Heart left ventricle (tissue), 16 donors: ENCODE results near the gene CLRN2. TPM values are rescaled to one million over a fixed set of nuclear protein-coding genes. Genes with fewer than 3 reads are reported as not detected.
A peak's percentile ranks its signal among the peaks of the same experiment; 100 is the strongest.
"Not testable (repeated sequence)": the region's sequence is repeated elsewhere in the genome, so short reads cannot be mapped to it uniquely, and the experiment has no call there.

Source experiments
- ATAC-seq, 4 donors: fragments of 200-7000 bp; cut with Tn5 transposase; one replicate each; pipeline ENCODE4 v1.9.1; 2020 to 2022; ENCODE audit warnings: moderate library complexity in 4 of 4, mild to moderate bottlenecking in 3 of 4, moderate number of reproducible peaks in 1 of 4
- DNase-seq, 5 donors: peaks; one replicate each; pipeline ENCODE4 v3.0.0-alpha.2; 2020
- H3K27ac ChIP-seq, 12 donors: fragments of 200-600 bp; sonication (generic) in 4 of 12; one replicate each; pipeline versions ENCODE4 v1.5.0 to v1.8.0; 2016 to 2022; ENCODE audit warnings: mild to moderate bottlenecking in 2 of 12
- H3K27me3 ChIP-seq, 9 donors: fragments of 200-600 bp; sonication (generic) in 2 of 9; one replicate each; pipeline versions ENCODE4 v1.5.1 to v1.8.0; 2016 to 2022; ENCODE audit warnings: mild to moderate bottlenecking in 3 of 9
- H3K36me3 ChIP-seq, 9 donors: fragments of 200-600 bp; sonication (generic) in 2 of 9; one replicate each; pipeline versions ENCODE4 v1.5.0 to v1.8.0; 2018 to 2022; ENCODE audit warnings: mild to moderate bottlenecking in 2 of 9
- H3K4me1 ChIP-seq, 12 donors: fragments of 200-600 bp; sonication (generic) in 4 of 12; one replicate each; pipeline versions ENCODE4 v1.5.0 to v1.8.0; 2016 to 2022; ENCODE audit warnings: mild to moderate bottlenecking in 3 of 12
- H3K4me3 ChIP-seq, 12 donors: fragments of 200-600 bp; sonication (generic) in 4 of 12; one replicate each; pipeline versions ENCODE4 v1.5.0 to v1.8.0; 2017 to 2022; ENCODE audit warnings: mild to moderate bottlenecking in 9 of 12, moderate library complexity in 4 of 12
- H3K9me3 ChIP-seq, 12 donors: fragments of 200-600 bp; sonication (generic) in 4 of 12; one replicate each; pipeline versions ENCODE4 v1.5.0 to v1.8.0; 2016 to 2022; ENCODE audit warnings: mild to moderate bottlenecking in 1 of 12
- POLR2A ChIP-seq, 2 donors: fragments of 450-650 bp; IDR thresholded peaks; one replicate each; pipeline ENCODE4 v1.6.1; 2017; ENCODE audit warnings: antibody characterized with exemption in 2 of 2, mild to moderate bottlenecking in 2 of 2, moderate library complexity in 2 of 2
- WGBS, 4 donors: extraction: QIAGEN DNeasy Blood & Tissue Kit in 2 of 4; methylation state at CpG; one replicate each; pipeline versions ENCODE4 v1.1.5 to v1.1.7; 2013 to 2018; 5-methylcytosine and 5-hydroxymethylcytosine counted together
- intact Hi-C, 10 donors: fragments of 100-400 bp; cut with DNase I; formaldehyde crosslinking; loops; one replicate each; pipeline versions ENCODE4 v1.11.1 to v1.14.2; 2022
- polyA plus RNA-seq, 2 donors: library from polyadenylated mRNA; stranded (reverse); fragments of 200-250 nt; gene quantifications; one replicate each; pipeline ENCODE4 v1.2.3, GENCODE V29; 2013
- total RNA-seq, 9 donors: library from RNA; depleted of rRNA in 2 of 9; stranded (reverse); fragments of >200 nt in 2 of 9; fragmentation: NEBNext Ultra II Directional in 3 of 9; extraction: Animal tissue kit (Norgen Biotek cat#: 25700) in 3 of 9; gene quantifications; one replicate each; pipeline versions ENCODE4 v1.1.0 to v1.2.4, GENCODE V29; 2016 to 2023
- TF ChIP-seq, protein P1 (sequence below), 12 donors: fragments of 200-600 bp; sonication (generic) in 4 of 12; IDR thresholded peaks; one replicate each; pipeline versions ENCODE4 v1.5.0 to v1.8.0; 2018 to 2022; ENCODE audit warnings: antibody characterized with exemption in 12 of 12, mild to moderate bottlenecking in 5 of 12
- donor health status: ischemic (EF 13 %, LVEDD 7.1; RV severe dilation, severe dysfunction).
- donor health status: healthy with polysubstance abuse.
- donor health status: DM: no; HTN: yes; CAD: no.
- donor health status: DM: no; HTN: no; CAD: no.
- donor health status: ischemic (EF 25% LVEDD 6.9; RV normal size, moderate dysfunction).
- donor health status: ischemic (EF 25% LVEDD 5.7; RV mildly dilated, moderate dysfunction).
- donor health status: healthy.
- donor health status: DM: yes; HTN: yes; CAD: no.
- donor health status: ischemic (EF 35%, LVEDD 5.7; RV mildly dilated, moderate dysfunction).
- donor health status: nonischemic (EF 11% LVEDD 7.7; RV severe dilation, severe dysfunction).
- donor health status: DM: yes; HTN: yes; CAD: no.
- donor health status: PGD.
- donor health status: ischemic (EF 29% LVEDD 5.4; RV normal size, mild dysfunction).
- donor health status: nonischemic (EF 23%, LVEDD 6.1; RV moderate dilation, normal function).

Gene CLRN2
- total and polyA plus RNA-seq, 11 donors = not detected

- intact Hi-C loops = no loop called here
Observed at GRCh38 chr4:17562157-17562556, 47.2 kb downstream of the CLRN2 start.

GRCh38 chr4:17565846-17566245, 50.9 kb downstream of the CLRN2 start:
- Histone ChIP-seq H3K27ac (no peak overlapping the region), H3K27me3 (no peaks in the 10 kb centered on the region), H3K4me1 (no peaks in the 10 kb centered on the region), H3K4me3 (no peak overlapping the region), H3K9me3 (no peaks in the 10 kb centered on the region), H3K36me3 (no peaks in the 10 kb centered on the region)
- intact Hi-C loops = no loop called here
- WGBS, 4 donors = 90 to 97% (median 93%) methylated on average over 3 of the region's 3 CpGs
- ATAC-seq (no peak), DNase-seq (no peak)
- TF ChIP-seq POLR2A (IDR thresholded peaks at IDR 0.05) = no peak

More at GRCh38 chr4:17562157-17562556, 47.2 kb downstream of the CLRN2 start:
- no peak for ATAC-seq
- 42 to 83% (median 54%) methylated on average over 1 of the region's 1 CpG for WGBS, 4 donors
- H3K27ac ChIP-seq = no peak overlapping the region
- no peaks in the 10 kb centered on the region for H3K4me1 ChIP-seq
- no peak for DNase-seq
- TF ChIP-seq, protein P1, sequence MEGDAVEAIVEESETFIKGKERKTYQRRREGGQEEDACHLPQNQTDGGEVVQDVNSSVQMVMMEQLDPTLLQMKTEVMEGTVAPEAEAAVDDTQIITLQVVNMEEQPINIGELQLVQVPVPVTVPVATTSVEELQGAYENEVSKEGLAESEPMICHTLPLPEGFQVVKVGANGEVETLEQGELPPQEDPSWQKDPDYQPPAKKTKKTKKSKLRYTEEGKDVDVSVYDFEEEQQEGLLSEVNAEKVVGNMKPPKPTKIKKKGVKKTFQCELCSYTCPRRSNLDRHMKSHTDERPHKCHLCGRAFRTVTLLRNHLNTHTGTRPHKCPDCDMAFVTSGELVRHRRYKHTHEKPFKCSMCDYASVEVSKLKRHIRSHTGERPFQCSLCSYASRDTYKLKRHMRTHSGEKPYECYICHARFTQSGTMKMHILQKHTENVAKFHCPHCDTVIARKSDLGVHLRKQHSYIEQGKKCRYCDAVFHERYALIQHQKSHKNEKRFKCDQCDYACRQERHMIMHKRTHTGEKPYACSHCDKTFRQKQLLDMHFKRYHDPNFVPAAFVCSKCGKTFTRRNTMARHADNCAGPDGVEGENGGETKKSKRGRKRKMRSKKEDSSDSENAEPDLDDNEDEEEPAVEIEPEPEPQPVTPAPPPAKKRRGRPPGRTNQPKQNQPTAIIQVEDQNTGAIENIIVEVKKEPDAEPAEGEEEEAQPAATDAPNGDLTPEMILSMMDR (IDR thresholded peaks at IDR 0.05) = peak in 3 of 12 donors; percentile 14 to 23 (median 15)
- no peak for TF ChIP-seq POLR2A (IDR thresholded peaks at IDR 0.05)
- H3K4me3 ChIP-seq = no peak overlapping the region
- no peaks in the 10 kb centered on the region for H3K36me3 ChIP-seq
- H3K9me3 ChIP-seq = no peaks in the 10 kb centered on the region
- no peaks in the 10 kb centered on the region for H3K27me3 ChIP-seq

DNA sequence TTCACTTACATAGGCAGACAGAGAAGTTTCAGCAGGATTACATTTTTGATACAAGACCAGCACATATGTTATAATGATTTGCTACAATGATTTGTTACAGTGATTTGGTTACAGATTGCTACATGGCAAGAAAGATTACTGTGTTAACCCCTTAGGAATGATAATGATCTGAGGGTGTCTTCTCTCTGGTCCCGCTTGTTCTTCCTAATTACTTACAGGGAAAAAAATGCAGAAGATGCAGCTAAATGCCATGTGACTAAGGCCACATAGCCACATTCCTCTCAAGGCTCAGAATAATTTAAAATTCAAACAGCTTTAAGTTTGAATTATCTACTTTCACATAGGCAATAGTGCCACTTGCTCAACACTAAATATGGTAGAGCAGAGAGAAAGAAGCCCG, 52.3 kb downstream of the CLRN2 start:
- no peaks in the 10 kb centered on the region for H3K27me3 ChIP-seq
- H3K36me3 ChIP-seq = no peaks in the 10 kb centered on the region
- no peak for DNase-seq
- ATAC-seq = no peak
- intact Hi-C loops = no loop called here
- WGBS, 4 donors = 68 to 75% (median 73%) methylated on average over 2 of the region's 2 CpGs
- H3K4me1 ChIP-seq = no peaks in the 10 kb centered on the region
- no peak overlapping the region for H3K4me3 ChIP-seq
- no peaks in the 10 kb centered on the region for H3K9me3 ChIP-seq
- no peak overlapping the region for H3K27ac ChIP-seq
- TF ChIP-seq, protein P1 (IDR thresholded peaks at IDR 0.05) = no peak
- TF ChIP-seq POLR2A (IDR thresholded peaks at IDR 0.05) = no peak

DNA sequence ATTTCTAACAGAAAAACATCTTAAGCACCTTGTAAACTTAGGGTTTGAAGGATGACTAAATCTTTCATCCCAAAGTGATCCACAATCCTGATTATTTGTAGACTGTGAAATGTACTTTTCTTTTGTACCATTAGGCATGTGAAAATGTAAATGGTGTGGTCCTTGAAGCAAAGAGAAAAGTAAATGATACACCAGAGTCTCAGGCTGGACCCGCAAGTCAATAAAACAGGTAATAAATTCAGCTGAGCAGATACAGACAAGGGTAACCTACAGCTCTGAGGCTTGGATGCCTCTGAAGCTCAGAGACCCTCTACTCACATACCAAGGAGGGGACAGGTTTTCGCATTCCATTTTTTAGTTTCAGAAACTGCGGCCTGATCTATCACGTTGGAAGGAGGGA, 59.2 kb downstream of the CLRN2 start:
- no peak for ATAC-seq
- intact Hi-C loops = loop anchor here in 2 of 10 donors (10.0 kb wide), 1 partner anchor 231 kb away; no protein-coding TSS in a partner anchor

GRCh38 chr4:17575177-17575576, 60.2 kb downstream of the CLRN2 start:
- Histone ChIP-seq H3K4me1 (peaks cover 0 to 29% (median 20%) of the 10 kb centered on the region in 12 donors), H3K36me3 (peaks cover 0 to 12% (median 5%) of the 10 kb centered on the region in 9 donors)
- not testable (repeated sequence) for H3K27me3 ChIP-seq, ATAC-seq, H3K9me3 ChIP-seq, DNase-seq, H3K4me3 ChIP-seq, H3K27ac ChIP-seq
- 97 to 98% (median 97%) methylated on average over 12 of the region's 12 CpGs for WGBS, 4 donors
- intact Hi-C loops = loop anchor here in 6 of 10 donors (5.0 to 10.0 kb wide), 4 partner anchors 37 to 230 kb away; partner anchors contain the start of genes MED28 (in 2 of the 6) and QDPR (in 2 of the 6)

More for the DNA sequence above, 59.2 kb downstream of the CLRN2 start:
- no peak overlapping the region for H3K27ac ChIP-seq
- H3K36me3 ChIP-seq = peaks cover 0 to 5% (median 0%) of the 10 kb centered on the region in 9 donors
- H3K27me3 ChIP-seq = no peaks in the 10 kb centered on the region
- no peak overlapping the region for H3K4me3 ChIP-seq
- WGBS, 4 donors = 94 to 95% (median 94%) methylated on average over 4 of the region's 4 CpGs
- TF ChIP-seq POLR2A (IDR thresholded peaks at IDR 0.05) = no peak
- TF ChIP-seq, protein P1 (IDR thresholded peaks at IDR 0.05) = no peak
- H3K9me3 ChIP-seq = no peaks in the 10 kb centered on the region
- no peak for DNase-seq
- H3K4me1 ChIP-seq = peaks cover 0 to 21% (median 16%) of the 10 kb centered on the region in 12 donors

Other genes with a start within 250 kb of the CLRN2 start
- gene QDPR, start 3.1 kb upstream of the CLRN2 start, total RNA-seq = 10 to 100 TPM; 22.7 to 66.2 (median 42.5) TPM
- 10 to 100 TPM; 25.8 to 44.3 TPM for gene QDPR, start 3.1 kb upstream of the CLRN2 start, polyA plus RNA-seq
- 100 to 1,000 TPM in 1 of 9 donors, 10 to 100 TPM in 8; 52.7 to 281 (median 66.1) TPM for gene LAP3, start 62.0 kb downstream of the CLRN2 start, total RNA-seq
- 10 to 100 TPM; 14.4 to 70.4 TPM for gene LAP3, start 62.0 kb downstream of the CLRN2 start, polyA plus RNA-seq
- gene MED28, start 99.5 kb downstream of the CLRN2 start, total RNA-seq = 10 to 100 TPM in 7 of 9 donors, 1 to 10 TPM in 2; 4.4 to 22.1 (median 15.0) TPM
- gene MED28, start 99.5 kb downstream of the CLRN2 start, polyA plus RNA-seq = 1 to 10 TPM; 4.8 to 8.8 TPM